Stimulated activated naive CD8-positive, alpha-beta T cell treated with anti-CD3 and anti-CD28 coated beads, Interleukin-15, Interleukin-2, amounts not matched to agents 100 ng/mL and 50 ng/mL, for 24 hours (primary cell): ENCODE results near the gene MMAB.
A peak's percentile ranks its signal among the peaks of the same experiment; 100 is the strongest.

Experiments
- H3K27ac Mint-ChIP-seq: one replicate; pipeline ENCODE4 v1.8.0; 2021; ENCODE audit warnings: mild to moderate bottlenecking, mixed read lengths
- H3K27me3 Mint-ChIP-seq: one replicate; pipeline ENCODE4 v1.8.0; 2021; ENCODE audit warnings: mixed read lengths
- H3K36me3 Mint-ChIP-seq: one replicate; pipeline ENCODE4 v1.8.0; 2021; ENCODE audit warnings: low read depth, mixed read lengths
- H3K4me1 Mint-ChIP-seq: one replicate; pipeline ENCODE4 v1.8.0; 2021; ENCODE audit warnings: low read depth, mixed read lengths
- H3K4me3 Mint-ChIP-seq: one replicate; pipeline ENCODE4 v1.8.0; 2021; ENCODE audit warnings: mild to moderate bottlenecking, mixed read lengths
- H3K9me3 Mint-ChIP-seq: one replicate; pipeline ENCODE4 v1.8.0; 2021; ENCODE audit warnings: mixed read lengths

MMAB gene

DNA sequence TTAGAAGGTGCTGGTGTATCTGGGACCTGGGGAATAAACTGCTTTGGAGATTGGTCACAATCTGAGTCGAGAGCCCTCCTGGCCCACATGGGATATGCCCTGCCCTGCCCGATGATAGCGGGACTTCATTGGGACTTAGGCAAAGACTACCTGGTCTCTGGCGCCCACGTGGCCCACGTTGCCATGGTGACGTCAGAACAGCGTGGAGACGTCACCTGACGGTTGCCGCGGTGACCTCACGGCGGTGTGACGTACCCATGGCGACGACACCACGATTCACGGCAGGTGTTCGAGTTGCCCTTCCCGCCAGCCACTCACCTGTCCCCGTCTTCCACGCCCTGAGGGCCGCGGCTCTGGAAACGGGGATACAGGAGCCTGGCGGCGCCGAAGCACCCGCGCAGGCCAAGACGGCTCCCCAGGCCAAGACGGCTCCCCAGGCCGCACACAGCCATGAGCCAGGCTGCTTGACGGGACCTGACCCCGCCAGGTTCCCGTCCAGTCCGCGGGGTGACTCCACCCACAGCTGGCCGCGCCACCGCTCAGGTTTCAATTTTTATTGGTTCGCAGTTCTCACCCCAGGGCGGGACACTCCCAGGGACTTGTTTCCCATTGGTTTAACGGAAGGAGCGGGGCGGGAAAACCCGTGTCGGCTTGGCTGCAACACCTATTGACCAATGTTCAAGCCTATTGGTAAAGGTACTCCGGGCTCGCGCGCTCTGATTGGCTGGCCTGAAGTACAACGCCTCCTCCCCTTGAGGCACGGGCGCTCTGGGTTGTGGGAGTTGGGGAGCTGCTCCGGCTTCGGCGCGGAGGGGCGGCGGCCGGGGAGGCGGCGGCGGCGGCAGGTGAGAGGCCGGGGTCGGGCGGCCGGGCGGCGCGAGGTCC, at the start of gene MMAB, which contains the start of gene MVK:
MMAB (minus strand) TSS at position 476 of the 885 bp plus-strand sequence; CDS start at position 452, 24 bp downstream.
MVK (plus strand) TSS at position 766 of the 885 bp plus-strand sequence. CDS start 1,029 bp downstream, outside the sequence.
- peaks cover 28% of the 10 kb centered on the region for H3K4me1 Mint-ChIP-seq
- peaks cover 17% of the 10 kb centered on the region for H3K36me3 Mint-ChIP-seq
- no peaks in the 10 kb centered on the region for H3K27me3 Mint-ChIP-seq
- H3K9me3 Mint-ChIP-seq: no peaks in the 10 kb centered on the region
- H3K4me3 Mint-ChIP-seq: peak within 1 kb of the TSS; percentile 90
- peak within 1 kb of the TSS; percentile 97 for H3K27ac Mint-ChIP-seq

- Mint-ChIP-seq H3K36me3 (no peaks in the 10 kb centered on the region), H3K4me1 (no peaks in the 10 kb centered on the region), H3K4me3 (no peak overlapping the region), H3K9me3 (no peaks in the 10 kb centered on the region), H3K27ac (no peak overlapping the region), H3K27me3 (peaks cover 33% of the 10 kb centered on the region)
These were observed 48.6 kb upstream of the MMAB start for GRCh38 chr12:109621901-109622364.

DNA sequence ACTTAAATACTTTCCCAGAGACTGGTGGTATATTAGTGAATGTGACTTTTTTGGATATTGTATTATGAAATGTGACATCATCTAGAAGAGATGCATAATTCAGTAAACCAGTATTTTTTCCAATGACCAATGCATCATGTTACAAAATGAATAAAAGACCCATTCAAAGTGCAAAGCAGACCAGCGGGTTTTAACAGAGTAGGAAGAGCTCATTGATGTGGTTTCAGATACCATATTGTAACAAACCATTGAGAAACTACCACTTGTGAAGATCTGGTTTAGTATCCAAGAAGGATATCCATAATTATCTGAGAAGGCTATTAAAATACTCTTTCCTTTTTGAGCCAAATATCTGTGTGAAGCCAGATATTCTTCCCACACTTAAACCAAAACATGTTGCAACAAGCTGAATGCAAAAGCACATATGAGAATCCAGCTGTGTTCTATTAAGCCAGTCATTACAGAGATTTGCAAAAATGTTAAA, 47.9 kb upstream of the MMAB start:
- H3K4me1 Mint-ChIP-seq: no peaks in the 10 kb centered on the region
- no peaks in the 10 kb centered on the region for H3K9me3 Mint-ChIP-seq
- no peaks in the 10 kb centered on the region for H3K36me3 Mint-ChIP-seq
- H3K27me3 Mint-ChIP-seq: peaks cover 33% of the 10 kb centered on the region
- no peak overlapping the region for H3K27ac Mint-ChIP-seq
- H3K4me3 Mint-ChIP-seq: no peak overlapping the region

- no peaks in the 10 kb centered on the region for H3K4me1 Mint-ChIP-seq
- H3K4me3 Mint-ChIP-seq: no peak overlapping the region
- no peak overlapping the region for H3K27ac Mint-ChIP-seq
- H3K27me3 Mint-ChIP-seq: peaks cover 34% of the 10 kb centered on the region
- no peaks in the 10 kb centered on the region for H3K36me3 Mint-ChIP-seq
- no peaks in the 10 kb centered on the region for H3K9me3 Mint-ChIP-seq
These were observed 45.8 kb upstream of the MMAB start for GRCh38 chr12:109619002-109619604.

GRCh38 chr12:109618082-109618481, 44.8 kb upstream of the MMAB start:
- Mint-ChIP-seq H3K9me3 (no peaks in the 10 kb centered on the region), H3K36me3 (no peaks in the 10 kb centered on the region), H3K4me3 (no peak overlapping the region), H3K27me3 (peaks cover 34% of the 10 kb centered on the region), H3K27ac (no peak overlapping the region), H3K4me1 (no peaks in the 10 kb centered on the region)

DNA sequence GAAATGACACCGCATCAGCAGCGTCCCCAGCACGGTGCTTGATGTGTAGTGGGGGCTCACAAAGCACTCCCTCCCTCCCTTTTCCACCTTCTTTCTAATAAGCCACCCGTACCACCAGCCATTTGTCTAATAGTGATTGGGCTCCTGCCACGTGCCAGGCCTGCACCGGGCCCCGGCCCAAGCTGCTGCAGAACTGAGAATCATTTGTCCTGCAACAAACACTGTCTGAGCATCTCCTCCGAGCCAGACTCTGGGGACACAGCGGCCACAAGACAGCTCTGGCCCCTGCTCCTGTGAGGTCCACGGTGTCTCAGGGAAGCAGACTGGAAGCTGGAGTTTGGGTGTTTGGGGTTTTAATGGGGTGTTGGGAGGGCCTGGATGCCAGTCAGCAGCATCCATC, 44.2 kb upstream of the MMAB start:
- H3K36me3 Mint-ChIP-seq: no peaks in the 10 kb centered on the region
- H3K27me3 Mint-ChIP-seq: peaks cover 29% of the 10 kb centered on the region
- H3K4me3 Mint-ChIP-seq: no peak overlapping the region
- no peak overlapping the region for H3K27ac Mint-ChIP-seq
- no peaks in the 10 kb centered on the region for H3K4me1 Mint-ChIP-seq
- H3K9me3 Mint-ChIP-seq: no peaks in the 10 kb centered on the region

GRCh38 chr12:109615556-109616229, 42.4 kb upstream of the MMAB start:
- Mint-ChIP-seq H3K9me3 (no peaks in the 10 kb centered on the region), H3K36me3 (no peaks in the 10 kb centered on the region), H3K4me3 (no peak overlapping the region), H3K4me1 (no peaks in the 10 kb centered on the region), H3K27ac (no peak overlapping the region), H3K27me3 (peaks cover 16% of the 10 kb centered on the region)

DNA sequence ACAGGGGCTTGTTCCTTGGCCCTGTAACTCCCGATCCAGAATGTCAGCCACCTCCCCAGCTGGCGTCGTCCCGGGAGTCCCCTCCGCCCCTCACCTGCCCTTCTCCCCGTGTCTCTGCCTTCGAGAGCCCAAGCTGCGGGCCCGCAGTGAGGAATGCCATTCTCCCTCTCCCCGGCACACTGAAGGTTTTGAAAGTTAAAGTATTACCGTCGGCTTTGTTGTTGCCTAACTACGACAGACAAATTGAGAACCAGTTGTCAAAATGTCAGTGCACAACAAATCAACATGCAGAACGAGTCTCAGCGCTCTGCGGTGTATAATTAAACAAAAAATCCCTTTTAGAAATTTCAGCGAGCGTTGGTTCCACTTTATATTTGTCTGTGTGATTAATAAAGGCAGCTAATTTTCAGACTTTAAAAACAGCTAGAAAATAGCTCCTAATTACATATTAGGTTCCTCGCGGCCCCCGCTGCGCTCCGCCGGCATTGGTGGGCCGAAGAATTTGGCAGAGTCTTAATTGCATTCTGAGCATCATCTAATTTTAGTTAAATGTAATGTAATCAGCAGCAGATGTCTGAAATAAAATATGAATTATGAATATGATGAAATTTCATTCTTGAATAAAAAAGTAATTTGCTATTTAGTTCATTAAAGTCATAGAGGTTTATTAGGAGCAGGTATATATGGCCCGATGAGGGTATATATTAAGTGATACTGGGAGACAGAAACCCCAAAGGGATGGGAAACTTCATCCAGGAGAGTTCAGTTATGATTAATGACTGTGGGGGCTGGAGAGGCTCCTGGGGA, 40.5 kb upstream of the MMAB start:
- no peak overlapping the region for H3K27ac Mint-ChIP-seq

GRCh38 chr12:109612975-109613502, 39.7 kb upstream of the MMAB start:
- Mint-ChIP-seq H3K9me3 (no peaks in the 10 kb centered on the region), H3K27ac (no peak overlapping the region), H3K4me3 (no peak overlapping the region), H3K4me1 (no peaks in the 10 kb centered on the region), H3K27me3 (peaks cover 17% of the 10 kb centered on the region), H3K36me3 (no peaks in the 10 kb centered on the region)

More for the DNA sequence above, 40.5 kb upstream of the MMAB start:
- Mint-ChIP-seq H3K27me3 (peaks cover 17% of the 10 kb centered on the region), H3K4me1 (no peaks in the 10 kb centered on the region), H3K4me3 (no peak overlapping the region), H3K9me3 (no peaks in the 10 kb centered on the region), H3K36me3 (no peaks in the 10 kb centered on the region)

DNA sequence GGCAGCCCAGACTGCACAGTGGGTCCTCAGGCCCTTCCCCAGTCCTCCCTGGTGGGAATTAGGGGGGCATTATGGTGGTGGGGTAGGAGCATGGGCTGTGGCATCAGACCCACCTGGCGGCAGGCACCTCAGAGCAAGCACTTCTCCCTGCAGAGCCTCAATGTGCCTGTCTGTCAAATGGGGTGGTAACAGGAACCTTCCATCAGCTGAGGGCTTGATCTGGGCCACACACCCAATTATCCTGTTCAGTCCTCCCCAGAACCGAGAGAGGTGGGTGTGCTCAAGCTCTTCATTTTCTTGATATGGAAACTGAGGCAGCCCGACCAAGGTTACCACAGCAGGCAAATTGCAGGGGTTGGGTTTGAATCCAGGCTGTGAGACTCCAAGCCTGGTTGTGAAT, 38.7 kb upstream of the MMAB start:
- no peaks in the 10 kb centered on the region for H3K9me3 Mint-ChIP-seq
- H3K4me3 Mint-ChIP-seq: no peak overlapping the region
- no peaks in the 10 kb centered on the region for H3K4me1 Mint-ChIP-seq
- no peaks in the 10 kb centered on the region for H3K36me3 Mint-ChIP-seq
- peaks cover 17% of the 10 kb centered on the region for H3K27me3 Mint-ChIP-seq
- H3K27ac Mint-ChIP-seq: no peak overlapping the region

GRCh38 chr12:109611223-109611622, 37.9 kb upstream of the MMAB start:
- H3K36me3 Mint-ChIP-seq: no peaks in the 10 kb centered on the region
- no peak overlapping the region for H3K4me3 Mint-ChIP-seq
- H3K27ac Mint-ChIP-seq: no peak overlapping the region
- no peaks in the 10 kb centered on the region for H3K9me3 Mint-ChIP-seq
- peaks cover 15% of the 10 kb centered on the region for H3K27me3 Mint-ChIP-seq
- H3K4me1 Mint-ChIP-seq: no peaks in the 10 kb centered on the region

- no peaks in the 10 kb centered on the region for H3K9me3 Mint-ChIP-seq
These were observed 37.2 kb upstream of the MMAB start for GRCh38 chr12:109610523-109610922.

DNA sequence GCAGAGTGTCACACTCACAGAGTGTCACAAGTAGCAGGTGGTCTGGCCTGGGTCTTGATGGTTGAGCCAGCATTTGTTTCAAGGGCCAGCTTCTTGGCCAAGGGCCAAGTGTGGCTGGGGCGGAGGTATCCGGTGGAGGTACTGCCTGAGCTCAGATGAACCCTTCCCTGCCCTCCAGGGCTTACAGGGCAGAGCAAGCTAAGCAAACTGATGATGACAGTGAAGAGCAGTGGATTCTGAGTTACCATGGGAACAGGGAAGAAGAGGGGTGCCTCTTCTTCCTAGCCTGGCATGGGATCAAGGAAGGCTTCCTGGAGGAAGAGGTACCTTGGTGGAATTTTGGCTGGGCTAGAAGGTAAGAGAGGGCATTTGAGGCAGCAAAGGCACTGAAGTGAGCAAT, 36.0 kb upstream of the MMAB start:
- Mint-ChIP-seq H3K36me3 (no peaks in the 10 kb centered on the region), H3K4me3 (no peak overlapping the region), H3K27me3 (peaks cover 10% of the 10 kb centered on the region), H3K4me1 (no peaks in the 10 kb centered on the region), H3K9me3 (no peaks in the 10 kb centered on the region), H3K27ac (no peak overlapping the region)

More at GRCh38 chr12:109610523-109610922, 37.2 kb upstream of the MMAB start:
- H3K27me3 Mint-ChIP-seq: peaks cover 9% of the 10 kb centered on the region
- no peak overlapping the region for H3K27ac Mint-ChIP-seq
- H3K4me1 Mint-ChIP-seq: no peaks in the 10 kb centered on the region
- H3K4me3 Mint-ChIP-seq: no peak overlapping the region
- no peaks in the 10 kb centered on the region for H3K36me3 Mint-ChIP-seq

DNA sequence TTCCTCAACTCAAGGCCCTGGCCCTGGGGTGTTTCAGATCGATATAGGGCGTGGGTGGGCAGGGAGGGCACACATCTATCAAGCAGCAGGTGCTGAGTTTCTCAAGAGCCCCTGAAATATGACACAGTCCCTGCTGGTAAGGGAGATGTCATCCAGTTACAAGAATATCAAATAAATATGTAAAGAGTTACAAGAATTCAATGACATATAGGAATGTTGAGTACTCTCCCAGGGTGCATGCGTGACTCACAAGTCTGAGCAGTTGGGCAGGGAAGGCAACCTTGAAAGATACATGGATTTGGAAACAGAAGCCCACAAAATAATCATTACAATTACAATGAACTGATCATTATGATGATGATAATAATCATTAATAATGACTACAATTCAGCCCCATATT, 35.5 kb upstream of the MMAB start:
- Mint-ChIP-seq H3K9me3 (no peaks in the 10 kb centered on the region), H3K36me3 (no peaks in the 10 kb centered on the region), H3K27me3 (peaks cover 10% of the 10 kb centered on the region), H3K4me1 (no peaks in the 10 kb centered on the region), H3K27ac (no peak overlapping the region), H3K4me3 (no peak overlapping the region)
